Measurements from ENCODE around the gene NUP160. TPM values are rescaled to one million over a fixed set of nuclear protein-coding genes. Genes with fewer than 3 reads are reported as not detected.

Gene NUP160
- total and polyA plus RNA-seq, 2 of the 4 experiments (the other 2 are of a cell fraction), result 12.5 to 35.0 TPM

GRCh38 chr11:47870404-47870803, 22.3 kb upstream of the NUP160 start:
- H3K27ac ChIP-seq (ENCODE audit: insufficient read depth, low read length), result no peak overlapping the region
- H3K23ac ChIP-seq (ENCODE audit: low read depth, low read length), result no peak overlapping the region
- peaks cover 4% of the 10 kb centered on the region for H3K9me3 ChIP-seq (ENCODE audit: control insufficient read depth, insufficient read depth, low read length)
- H3K4me2 ChIP-seq (ENCODE audit: low read depth, low read length), result no peak overlapping the region
- CTCF ChIA-PET, result interaction anchor here (0.7 kb wide), 1 partner anchor 10 kb away, joined by 3 read pairs; no protein-coding TSS in a partner anchor
- no peak overlapping the region for H3K56ac ChIP-seq (ENCODE audit: extremely low read depth, insufficient read depth, low read length)
- intact Hi-C loops (cut with micrococcal nuclease), result no loop called here
- H2BK20ac ChIP-seq (ENCODE audit: low read depth, low read length), result no peak overlapping the region
- no peak overlapping the region for H2AK9ac ChIP-seq (replicated peaks; ENCODE audit: low read depth, low read length, poor library complexity)
- dilution Hi-C loops (cut with HindIII; ENCODE audit: low sequenced_read_pairs, unreplicated experiment), result no loop called here
- no peaks in the 10 kb centered on the region for H3K4me1 ChIP-seq (ENCODE audit: control insufficient read depth, insufficient read depth, low read length)
- H4K91ac ChIP-seq (ENCODE audit: insufficient read depth, low read depth, low read length), result no peak overlapping the region
- no peaks in the 10 kb centered on the region for H3K27me3 ChIP-seq (ENCODE audit: control insufficient read depth, insufficient read depth, low read length)
- H2AK5ac ChIP-seq (ENCODE audit: low read depth, low read length), result no peak overlapping the region
- ATAC-seq (ENCODE audit: low read depth) (no peak), DNase-seq (no peak)
- H2BK5ac ChIP-seq (ENCODE audit: low read depth, low read length, poor library complexity, severe bottlenecking), result no peak overlapping the region
- no CpG with 5 or more reads among the region's 2 CpGs for WGBS, 2 experiments (ENCODE audit: extremely low coverage in 2 of 2, insufficient read length in 1 of 2)
- H2AFZ ChIP-seq (replicated peaks; ENCODE audit: low read length, poor library complexity), result no peak overlapping the region
- no peak overlapping the region for H2BK120ac ChIP-seq (ENCODE audit: low read depth, low read length)
- H3K9me1 ChIP-seq (ENCODE audit: insufficient read depth, low read length), result no peaks in the 10 kb centered on the region
- in situ Hi-C loops (cut with MboI; ENCODE audit: low sequenced_read_pairs), result no loop called here
- H4K5ac ChIP-seq (ENCODE audit: low read depth, low read length), result no peak overlapping the region
- H3K18ac ChIP-seq (ENCODE audit: low read depth, low read length), result no peak overlapping the region
- no peak overlapping the region for H2BK15ac ChIP-seq (ENCODE audit: low read depth, low read length)
- POLR2A ChIA-PET (ENCODE audit: unreplicated experiment), result no interaction called here
- H3K9ac ChIP-seq (ENCODE audit: low read depth, low read length), result no peak overlapping the region
- no peaks in the 10 kb centered on the region for H3K36me3 ChIP-seq (ENCODE audit: control insufficient read depth, insufficient read depth, low read length)
- no peaks in the 10 kb centered on the region for H3K79me1 ChIP-seq (ENCODE audit: low read depth in 1 of 2, low read length in 2 of 2)
- no peak for TF ChIP-seq MXI1 (IDR thresholded peaks at IDR 0.05; ENCODE audit: borderline replicate concordance, low read depth, low read length)
- TF ChIP-seq MAZ (IDR thresholded peaks at IDR 0.05; ENCODE audit: borderline replicate concordance, low read depth, low read length), result no peak
- TF ChIP-seq POLR2A (IDR thresholded peaks at IDR 0.05; ENCODE audit: low read depth, low read length), result no peak
- TF ChIP-seq CHD1 (IDR thresholded peaks at IDR 0.05; ENCODE audit: low read depth, low read length), result no peak
- no peak for TF ChIP-seq BHLHE40 (IDR thresholded peaks at IDR 0.05; ENCODE audit: low read depth, low read length)
- TF ChIP-seq MAFK (IDR thresholded peaks at IDR 0.05; ENCODE audit: low read depth, low read length), result no peak
- TF ChIP-seq NFE2L2 (IDR thresholded peaks at IDR 0.05; ENCODE audit: low read depth, low read length), result no peak
- TF ChIP-seq, protein P1, sequence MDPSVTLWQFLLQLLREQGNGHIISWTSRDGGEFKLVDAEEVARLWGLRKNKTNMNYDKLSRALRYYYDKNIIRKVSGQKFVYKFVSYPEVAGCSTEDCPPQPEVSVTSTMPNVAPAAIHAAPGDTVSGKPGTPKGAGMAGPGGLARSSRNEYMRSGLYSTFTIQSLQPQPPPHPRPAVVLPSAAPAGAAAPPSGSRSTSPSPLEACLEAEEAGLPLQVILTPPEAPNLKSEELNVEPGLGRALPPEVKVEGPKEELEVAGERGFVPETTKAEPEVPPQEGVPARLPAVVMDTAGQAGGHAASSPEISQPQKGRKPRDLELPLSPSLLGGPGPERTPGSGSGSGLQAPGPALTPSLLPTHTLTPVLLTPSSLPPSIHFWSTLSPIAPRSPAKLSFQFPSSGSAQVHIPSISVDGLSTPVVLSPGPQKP (IDR thresholded peaks at IDR 0.05; ENCODE audit: borderline replicate concordance, low read depth, low read length), result no peak
- no peak for TF ChIP-seq SMC3 (IDR thresholded peaks at IDR 0.05; ENCODE audit: low read depth, low read length)
- TF ChIP-seq FOS (IDR thresholded peaks at IDR 0.05; ENCODE audit: low read depth, low read length), result no peak
- no peak for TF ChIP-seq RCOR1 (IDR thresholded peaks at IDR 0.05; ENCODE audit: insufficient replicate concordance, low read length)
- TF ChIP-seq, protein P2, sequence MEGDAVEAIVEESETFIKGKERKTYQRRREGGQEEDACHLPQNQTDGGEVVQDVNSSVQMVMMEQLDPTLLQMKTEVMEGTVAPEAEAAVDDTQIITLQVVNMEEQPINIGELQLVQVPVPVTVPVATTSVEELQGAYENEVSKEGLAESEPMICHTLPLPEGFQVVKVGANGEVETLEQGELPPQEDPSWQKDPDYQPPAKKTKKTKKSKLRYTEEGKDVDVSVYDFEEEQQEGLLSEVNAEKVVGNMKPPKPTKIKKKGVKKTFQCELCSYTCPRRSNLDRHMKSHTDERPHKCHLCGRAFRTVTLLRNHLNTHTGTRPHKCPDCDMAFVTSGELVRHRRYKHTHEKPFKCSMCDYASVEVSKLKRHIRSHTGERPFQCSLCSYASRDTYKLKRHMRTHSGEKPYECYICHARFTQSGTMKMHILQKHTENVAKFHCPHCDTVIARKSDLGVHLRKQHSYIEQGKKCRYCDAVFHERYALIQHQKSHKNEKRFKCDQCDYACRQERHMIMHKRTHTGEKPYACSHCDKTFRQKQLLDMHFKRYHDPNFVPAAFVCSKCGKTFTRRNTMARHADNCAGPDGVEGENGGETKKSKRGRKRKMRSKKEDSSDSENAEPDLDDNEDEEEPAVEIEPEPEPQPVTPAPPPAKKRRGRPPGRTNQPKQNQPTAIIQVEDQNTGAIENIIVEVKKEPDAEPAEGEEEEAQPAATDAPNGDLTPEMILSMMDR (conservative IDR thresholded peaks at IDR 0.05; ENCODE audit: low read depth, low read length), result no peak
- no peak for TF ChIP-seq RAD21 (IDR thresholded peaks at IDR 0.05; ENCODE audit: low read length)
- TF ChIP-seq, protein P3, sequence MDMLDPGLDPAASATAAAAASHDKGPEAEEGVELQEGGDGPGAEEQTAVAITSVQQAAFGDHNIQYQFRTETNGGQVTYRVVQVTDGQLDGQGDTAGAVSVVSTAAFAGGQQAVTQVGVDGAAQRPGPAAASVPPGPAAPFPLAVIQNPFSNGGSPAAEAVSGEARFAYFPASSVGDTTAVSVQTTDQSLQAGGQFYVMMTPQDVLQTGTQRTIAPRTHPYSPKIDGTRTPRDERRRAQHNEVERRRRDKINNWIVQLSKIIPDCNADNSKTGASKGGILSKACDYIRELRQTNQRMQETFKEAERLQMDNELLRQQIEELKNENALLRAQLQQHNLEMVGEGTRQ (IDR thresholded peaks at IDR 0.05; ENCODE audit: low read depth, low read length), result no peak
- H3K4ac ChIP-seq (ENCODE audit: low read depth, low read length), result no peak overlapping the region
- H3K14ac ChIP-seq (replicated peaks; ENCODE audit: low read depth, low read length), result no peak overlapping the region
- BruUV-seq (replicated peaks), result no TSS peak
- H4K8ac ChIP-seq (ENCODE audit: low read depth in 2 of 2, low read length in 2 of 2), result no peak overlapping the region
- H4K20me1 ChIP-seq (ENCODE audit: insufficient read depth, low read length), result no peaks in the 10 kb centered on the region
- H3K4me3 ChIP-seq (ENCODE audit: insufficient read depth, low read depth, low read length), result no peak overlapping the region
